GM19455 (cell line): ENCODE measurements around the gene ADGRA3.
"Not testable (repeated sequence)": the region's sequence is repeated elsewhere in the genome, so short reads cannot be mapped to it uniquely, and the experiment has no call there.

Experiments
- ATAC-seq: cut with Tn5 transposase; IDR thresholded peaks from one replicate; pipeline ENCODE4 v1.9.1; 2021; ENCODE audit not compliant: unreplicated experiment

ADGRA3 gene

GRCh38 chr4:22482250-22483127 is 33.4 kb downstream of the ADGRA3 start:
- ATAC-seq, result no peak

- no peak for ATAC-seq
These were observed 35.1 kb downstream of the ADGRA3 start for GRCh38 chr4:22480675-22481327.

GRCh38 chr4:22478426-22478825 is 37.4 kb downstream of the ADGRA3 start:
- no peak for ATAC-seq

GRCh38 chr4:22477813-22478182 is 38.1 kb downstream of the ADGRA3 start:
- ATAC-seq, result no peak

- no peak for ATAC-seq
These were observed 38.6 kb downstream of the ADGRA3 start for GRCh38 chr4:22477136-22477812.

- no peak for ATAC-seq
These were observed 39.9 kb downstream of the ADGRA3 start for GRCh38 chr4:22476011-22476410.

GRCh38 chr4:22475311-22475646 is 40.6 kb downstream of the ADGRA3 start:
- not testable (repeated sequence) for ATAC-seq

GRCh38 chr4:22474636-22475310 is 41.1 kb downstream of the ADGRA3 start:
- ATAC-seq, result no peak

GRCh38 chr4:22473268-22473667 is 42.6 kb downstream of the ADGRA3 start:
- no peak for ATAC-seq

GRCh38 chr4:22471999-22472461 is 43.8 kb downstream of the ADGRA3 start:
- ATAC-seq, result no peak

- ATAC-seq, result no peak
These were observed 44.4 kb downstream of the ADGRA3 start for GRCh38 chr4:22471419-22471818.

GRCh38 chr4:22466581-22466980 is 49.3 kb downstream of the ADGRA3 start:
- ATAC-seq, result no peak

- ATAC-seq, result no peak
These were observed 49.9 kb downstream of the ADGRA3 start for GRCh38 chr4:22465996-22466395.

GRCh38 chr4:22465349-22465748 is 50.5 kb downstream of the ADGRA3 start:
- ATAC-seq, result no peak

- ATAC-seq, result no peak
These were observed 52.7 kb downstream of the ADGRA3 start for GRCh38 chr4:22463179-22463578.

GRCh38 chr4:22462688-22463087 is 53.2 kb downstream of the ADGRA3 start:
- ATAC-seq, result no peak

- no peak for ATAC-seq
These were observed 55.6 kb downstream of the ADGRA3 start for GRCh38 chr4:22460266-22460665.

GRCh38 chr4:22458098-22458497 is 57.8 kb downstream of the ADGRA3 start:
- no peak for ATAC-seq

- no peak for ATAC-seq
These were observed 58.5 kb downstream of the ADGRA3 start for GRCh38 chr4:22457348-22457747.

GRCh38 chr4:22456291-22456690 is 59.6 kb downstream of the ADGRA3 start:
- ATAC-seq, result no peak

- no peak for ATAC-seq
These were observed 60.9 kb downstream of the ADGRA3 start for GRCh38 chr4:22454955-22455354.
